LNCaP clone FGC (cell line): Measurements from ENCODE around the gene RBFOX2.
"Not testable (repeated sequence)": the region's sequence is repeated elsewhere in the genome, so short reads cannot be mapped to it uniquely, and the experiment has no call there.

Experiments used
- DNase-seq: peaks from one replicate; pipeline ENCODE4 v3.0.0-alpha.2; 2011; ENCODE audit warnings: low read depth
- H3K4me3 ChIP-seq: 2 replicates; pipeline ENCODE4 v1.5.1; 2011; ENCODE audit warnings: mild to moderate bottlenecking, low read depth, low read length, control low read depth
- CTCF ChIP-seq: IDR thresholded peaks from 2 replicates; pipeline ENCODE4 v1.5.1; 2012; ENCODE audit warnings: mild to moderate bottlenecking; ENCODE audit not compliant: control insufficient read depth, insufficient read depth; ENCODE audit errors: extremely low read depth

Gene RBFOX2

GRCh38 chr22:35819421-35819820 lies 209.2 kb downstream of the RBFOX2 start:
- no peak overlapping the region for H3K4me3 ChIP-seq
- no peak for TF ChIP-seq CTCF
- no peak for DNase-seq

- DNase-seq = no peak
These were observed 209.7 kb downstream of the RBFOX2 start for GRCh38 chr22:35818897-35819296.

GRCh38 chr22:35812600-35812999 lies 216.0 kb downstream of the RBFOX2 start:
- no peak for DNase-seq
- no peak overlapping the region for H3K4me3 ChIP-seq
- no peak for TF ChIP-seq CTCF

More at GRCh38 chr22:35818897-35819296, 209.7 kb downstream of the RBFOX2 start:
- H3K4me3 ChIP-seq = no peak overlapping the region
- no peak for TF ChIP-seq CTCF

- DNase-seq = no peak
- TF ChIP-seq CTCF = no peak
- H3K4me3 ChIP-seq = no peak overlapping the region
These were observed 217.0 kb downstream of the RBFOX2 start for GRCh38 chr22:35811670-35812069.

- DNase-seq = no peak
- no peak for TF ChIP-seq CTCF
- no peak overlapping the region for H3K4me3 ChIP-seq
These were observed 218.8 kb downstream of the RBFOX2 start for GRCh38 chr22:35809816-35810215.

GRCh38 chr22:35808377-35808776 lies 220.2 kb downstream of the RBFOX2 start:
- TF ChIP-seq CTCF = no peak
- no peak overlapping the region for H3K4me3 ChIP-seq

GRCh38 chr22:35806668-35807067 lies 222.0 kb downstream of the RBFOX2 start:
- DNase-seq, H3K4me3 ChIP-seq: not testable (repeated sequence)

More at GRCh38 chr22:35808377-35808776, 220.2 kb downstream of the RBFOX2 start:
- DNase-seq = no peak
